A172 (cell line): ENCODE results near the gene RCOR3. TPM values are rescaled to one million over a fixed set of nuclear protein-coding genes. Genes with fewer than 3 reads are reported as not detected.

Experiments used
- total RNA-seq: library from RNA; depleted of rRNA; stranded (reverse); fragments of >200 nt; shearing (Covaris generic); gene quantifications from 2 replicates; pipeline ENCODE4 v1.2.3, GENCODE V29; 2014; rRNA removed

RCOR3 gene
- total RNA-seq, 1 experiment from 2014 or later, result 19.8 TPM

Other genes starting within 250 kb of the RCOR3 start
- gene KCNH1, start 125.2 kb upstream of the RCOR3 start, total RNA-seq, result 5.3 and 6.9 TPM in 2 replicates
- 9.4 and 9.5 TPM in 2 replicates for gene TRAF5, start 67.5 kb downstream of the RCOR3 start, total RNA-seq
- not detected in 2 replicates for gene RD3, start 232.8 kb downstream of the RCOR3 start, total RNA-seq